HepG2 (cell line): ENCODE results near the gene SRPK3. TPM values are rescaled to one million over a fixed set of nuclear protein-coding genes. Genes with fewer than 3 reads are reported as not detected.

Experiments
- ATAC-seq: fragments of 200-7000 bp; cut with Tn5 transposase; 3 replicates; pipeline ENCODE4 v1.9.1; 2020; ENCODE audit warnings: mild to moderate bottlenecking, moderate library complexity
- BruUV-seq: library from RNA; stranded (reverse); fragments of 400-500 nt; replicated peaks from 2 replicates; lab custom pipeline; 2021; lab: Mats Ljungman, UMichigan
- CTCF ChIA-PET: fragments of 300-600 bp; formaldehyde crosslinking; extraction: SDS; loops from one replicate; lab custom pipeline; 2021; ENCODE audit warnings: low total read pairs, inconsistent platforms, low intra/inter-chr PET ratio; lab: Yijun Ruan, JAX
- POLR2A ChIA-PET: fragments of 350-600 bp; sonication (Branson Sonifier 250); formaldehyde crosslinking; loops from one replicate; lab custom pipeline; 2020; ENCODE audit warnings: antibody characterized with exemption, inconsistent platforms; lab: Yijun Ruan, JAX
- DNase-seq: peaks from one replicate; pipeline ENCODE4 v3.0.0-alpha.2; 2015; ENCODE audit warnings: low spot score
- FAIRE-seq: peaks from 3 replicates; lab custom pipeline; 2011; peaks lifted over from hg19 to GRCh38; lab: Jason Lieb, UNC
- H2AFZ ChIP-seq: one replicate; pipeline ENCODE4 v1.6.1; 2011; ENCODE audit warnings: low read length, inconsistent platforms
- H3K27ac ChIP-seq: fragments of 300-600 bp; 3 replicates; pipeline ENCODE4 v1.8.0; 2011; ENCODE audit warnings: mixed run types, mild to moderate bottlenecking, mixed read lengths, low read length, inconsistent platforms; ENCODE audit not compliant: insufficient read depth; ENCODE audit errors: extremely low read length
- H3K27me3 ChIP-seq, 2 experiments: fragments of 200-600 bp in 1 of 2; 2 replicates in 1 of 2; 3 replicates in 1 of 2; pipeline versions ENCODE4 v1.6.0 to v1.8.0; 2011; ENCODE audit warnings: low read length in 2 of 2, mild to moderate bottlenecking in 2 of 2, moderate library complexity in 2 of 2, inconsistent platforms in 1 of 2; ENCODE audit not compliant: insufficient read depth in 2 of 2, control insufficient read depth in 1 of 2
- H3K36me3 ChIP-seq, 2 experiments: fragments of 200-600 bp in 1 of 2; replicated peaks in 1 of 2; 2 replicates in 1 of 2; 3 replicates in 1 of 2; pipeline versions ENCODE4 v1.5.1 to v1.8.0; 2011; ENCODE audit warnings: low read length in 2 of 2, inconsistent platforms in 1 of 2; ENCODE audit not compliant: insufficient read depth in 2 of 2, control insufficient read depth in 1 of 2
- H3K4me1 ChIP-seq: 2 replicates; pipeline ENCODE4 v1.5.1; 2012; ENCODE audit warnings: low read length, inconsistent platforms; ENCODE audit not compliant: insufficient read depth
- H3K4me2 ChIP-seq: 2 replicates; pipeline ENCODE4 v1.6.0; 2011; ENCODE audit warnings: low read depth, low read length, inconsistent platforms
- H3K4me3 ChIP-seq, 3 experiments: fragments of 200-600 bp in 1 of 3; sonication (generic), shearing (Covaris generic) in 1 of 3; replicated peaks in 1 of 3; 2 replicates each; pipeline ENCODE4 v1.5.1; 2011 to 2016; ENCODE audit warnings: low read length in 3 of 3, inconsistent platforms in 2 of 3, low read depth in 2 of 3, mild to moderate bottlenecking in 2 of 3, control low read depth in 1 of 3, mixed read lengths in 1 of 3; ENCODE audit not compliant: insufficient read depth in 1 of 3
- H3K79me2 ChIP-seq: one replicate; pipeline ENCODE4 v1.6.1; 2011; ENCODE audit warnings: low read length, inconsistent platforms; ENCODE audit not compliant: insufficient read depth
- H3K9ac ChIP-seq: 2 replicates; pipeline ENCODE4 v1.6.0; 2011; ENCODE audit warnings: mild to moderate bottlenecking, low read depth, low read length, inconsistent platforms; ENCODE audit not compliant: insufficient read depth
- H3K9me3 ChIP-seq: 2 replicates; pipeline ENCODE4 v1.5.1; 2012; ENCODE audit warnings: mild to moderate bottlenecking, low read length
- H4K20me1 ChIP-seq: 2 replicates; pipeline ENCODE4 v1.6.0; 2011; ENCODE audit warnings: inconsistent platforms, mild to moderate bottlenecking, low read length, moderate library complexity; ENCODE audit not compliant: insufficient read depth
- DDIT3 ChIP-seq: sonication (generic); formaldehyde crosslinking; IDR thresholded peaks from 2 replicates; pipeline ENCODE4 v1.4.0; 2020; ENCODE audit warnings: mild to moderate bottlenecking, missing genetic modification reagents
- FOXK1 ChIP-seq: sonication (generic); formaldehyde crosslinking; IDR thresholded peaks from 2 replicates; pipeline ENCODE4 v1.4.0; 2020; ENCODE audit warnings: low read depth, missing genetic modification reagents, borderline replicate concordance
- HDAC2 ChIP-seq: sonication (generic); formaldehyde crosslinking; IDR thresholded peaks from 2 replicates; pipeline ENCODE4 v1.4.0; 2020; ENCODE audit warnings: missing genetic modification reagents
- MATR3 ChIP-seq: sonication (generic); formaldehyde crosslinking; IDR thresholded peaks from 2 replicates; pipeline ENCODE4 v1.4.0; 2020; ENCODE audit warnings: missing genetic modification reagents
- MTF2 ChIP-seq: sonication (generic); formaldehyde crosslinking; IDR thresholded peaks from 2 replicates; pipeline ENCODE4 v1.5.0; 2020; ENCODE audit warnings: missing genetic modification reagents, borderline replicate concordance
- NCOA2 ChIP-seq: sonication (generic); formaldehyde crosslinking; IDR thresholded peaks from 2 replicates; pipeline ENCODE4 v1.8.0; 2022; ENCODE audit warnings: inconsistent platforms
- TBP ChIP-seq: sonication (generic); formaldehyde crosslinking; IDR thresholded peaks from 2 replicates; pipeline ENCODE4 v1.5.0; 2020; ENCODE audit warnings: missing genetic modification reagents
- ZNF678 ChIP-seq: sonication (generic); formaldehyde crosslinking; IDR thresholded peaks from 2 replicates; pipeline ENCODE4 v1.4.0; 2020; ENCODE audit warnings: mild to moderate bottlenecking, missing genetic modification reagents
- WGBS: methylation state at CpG from one replicate; pipeline ENCODE4 v1.1.6; 2017; ENCODE audit warnings: low lambda C conversion rate; 5-methylcytosine and 5-hydroxymethylcytosine counted together
- in situ Hi-C: cut with HindIII; loops from 2 replicates; pipeline ENCODE4 v1.10.0; 2017; ENCODE audit warnings: low pct_unique_long_range_greater_than_20kb; ENCODE audit not compliant: extremely low pct_ligation_motif_present
- intact Hi-C: fragments of 100-400 bp; cut with micrococcal nuclease; formaldehyde crosslinking; loops from one replicate; pipeline ENCODE4 v1.10.0; 2022; ENCODE audit not compliant: unreplicated experiment
- polyA plus RNA-seq, 8 experiments: library from polyadenylated mRNA; depleted of rRNA in 3 of 8; stranded (reverse) in 7 of 8; unstranded in 1 of 8; fragments of >200 nt; fragmentation: Illumina TruSeq in 4 of 8; extraction: Trizol in 4 of 8; gene quantifications; 2 replicates each; pipeline versions ENCODE4 v1.2.1 to v1.2.3, GENCODE V29; 2011 to 2016; ENCODE audit warnings: low read depth in 4 of 8, missing spikeins in 1 of 8, mixed read lengths in 1 of 8; ENCODE audit not compliant: insufficient read depth in 1 of 8
- total RNA-seq, 5 experiments: library from RNA; depleted of rRNA; stranded (reverse); fragments of >200 nt; fragmentation: Illumina TruSeq; extraction: Trizol; gene quantifications; 2 replicates each; pipeline ENCODE4 v1.2.3, GENCODE V29; 2016; ENCODE audit warnings: low read depth in 1 of 5

The SRPK3 gene
- total and polyA plus RNA-seq, 2 of the 13 experiments (the other 11 are each of a cell fraction or from before 2014, with no cell fraction given): 0.22 to 0.30 TPM

- H3K4me3 ChIP-seq: no peak overlapping the region
- no peak for DNase-seq
- H3K9me3 ChIP-seq: no peaks in the 10 kb centered on the region
- H3K4me1 ChIP-seq: no peaks in the 10 kb centered on the region
- in situ Hi-C loops: no loop called here
- H3K9ac ChIP-seq: no peak overlapping the region
- no peak overlapping the region for H3K4me2 ChIP-seq
- H4K20me1 ChIP-seq: no peaks in the 10 kb centered on the region
- no CpG with 5 or more reads among the region's 25 CpGs for WGBS
- ATAC-seq: no peak
- CTCF ChIA-PET: no interaction called here
- no peak for FAIRE-seq
- H2AFZ ChIP-seq: no peak overlapping the region
- POLR2A ChIA-PET: interaction anchor here (0.8 kb wide), 1 partner anchor 12 kb away, joined by 3 read pairs; no protein-coding TSS in a partner anchor
- TF ChIP-seq TBP (CRISPR knock-in tag): no peak
- TF ChIP-seq ZNF678 (CRISPR knock-in tag): no peak
- TF ChIP-seq MATR3 (CRISPR knock-in tag): no peak
- TF ChIP-seq MTF2 (CRISPR knock-in tag): no peak
- no peak for TF ChIP-seq HDAC2 (CRISPR knock-in tag)
- TF ChIP-seq, all 625 proteins: peak for 0
- intact Hi-C loops: no loop called here
- BruUV-seq: no TSS peak
- H3K36me3 ChIP-seq: no peaks in the 10 kb centered on the region
- H3K27ac ChIP-seq: no peak overlapping the region
- peaks cover 3 to 27% of the 10 kb centered on the region in 2 experiments; a peak in 3 of 5 replicates for H3K27me3 ChIP-seq
- H3K79me2 ChIP-seq: no peaks in the 10 kb centered on the region
These were observed 23.8 kb downstream of the SRPK3 start for GRCh38 chrX:153804621-153805020.

- TF ChIP-seq DDIT3 (CRISPR knock-in tag) (no peak), FOXK1 (CRISPR knock-in tag) (no peak), NCOA2 (CRISPR knock-in tag) (no peak)
- H3K27me3 ChIP-seq: peaks cover 3 to 31% of the 10 kb centered on the region in 2 experiments; a peak in 3 of 5 replicates
- in situ Hi-C loops (no loop called here), intact Hi-C loops (no loop called here)
- ChIA-PET CTCF (no interaction called here), POLR2A (no interaction called here)
- FAIRE-seq (no peak), ATAC-seq (no peak), DNase-seq (no peak)
- H3K4me3 ChIP-seq: no peak overlapping the region
- no peak overlapping the region for H2AFZ ChIP-seq
- no peaks in the 10 kb centered on the region for H3K79me2 ChIP-seq
- no peak overlapping the region for H3K4me2 ChIP-seq
- H3K9ac ChIP-seq: no peak overlapping the region
- no peaks in the 10 kb centered on the region for H3K9me3 ChIP-seq
- H4K20me1 ChIP-seq: no peaks in the 10 kb centered on the region
- H3K36me3 ChIP-seq: no peaks in the 10 kb centered on the region
- no TSS peak for BruUV-seq
- no CpG with 5 or more reads among the region's 13 CpGs for WGBS
- no peaks in the 10 kb centered on the region for H3K4me1 ChIP-seq
- no peak overlapping the region for H3K27ac ChIP-seq
These were observed 24.6 kb downstream of the SRPK3 start for GRCh38 chrX:153805436-153805835.
